Cerebellar nuclear complex (tissue), 1 donor: ENCODE data around the gene PDGFA.

Source experiments
- DNase-seq, 2 experiments: peaks; one replicate each; lab custom pipeline; 2025; lab: John Stamatoyannopoulos, UW

Gene PDGFA

GRCh38 chr7:536231-536630 is 16.6 kb upstream of the PDGFA start:
- DNase-seq = no peak

GRCh38 chr7:534959-535358 is 15.3 kb upstream of the PDGFA start:
- no peak for DNase-seq

GRCh38 chr7:534075-534474 is 14.4 kb upstream of the PDGFA start:
- no peak for DNase-seq

- no peak for DNase-seq
These were observed 13.6 kb upstream of the PDGFA start for GRCh38 chr7:533266-533665.

- DNase-seq = no peak
These were observed 12.9 kb upstream of the PDGFA start for GRCh38 chr7:532379-533143.

GRCh38 chr7:531777-532176 is 12.1 kb upstream of the PDGFA start:
- DNase-seq = no peak

GRCh38 chr7:528451-528850 is 8.8 kb upstream of the PDGFA start:
- DNase-seq = no peak

- DNase-seq = no peak
These were observed 8.1 kb upstream of the PDGFA start for GRCh38 chr7:527723-528122.

GRCh38 chr7:526460-527034 is 6.9 kb upstream of the PDGFA start:
- DNase-seq = no peak

- no peak for DNase-seq
These were observed 6.1 kb upstream of the PDGFA start for GRCh38 chr7:525740-526139.

GRCh38 chr7:524800-525199 is 5.2 kb upstream of the PDGFA start:
- no peak for DNase-seq

- DNase-seq = no peak
These were observed 4.0 kb upstream of the PDGFA start for GRCh38 chr7:523347-524336.

- DNase-seq = no peak
These were observed 3.3 kb upstream of the PDGFA start for GRCh38 chr7:522951-523314.

- DNase-seq = no peak
These were observed 2.7 kb upstream of the PDGFA start for GRCh38 chr7:522071-522950.

GRCh38 chr7:521221-522070 is 1.8 kb upstream of the PDGFA start:
- no peak for DNase-seq

GRCh38 chr7:520503-521161 is 986 bp upstream of the PDGFA start:
- DNase-seq = no peak

- DNase-seq = no peak
These were observed 789 bp downstream of the PDGFA start for GRCh38 chr7:518630-519483.

- no peak for DNase-seq
These were observed 1.6 kb downstream of the PDGFA start for GRCh38 chr7:517774-518629.
